B cell (primary cell): ENCODE data around the gene FBXO7.

ENCODE experiments used
- EZH2 ChIP-seq: IDR thresholded peaks from 2 replicates; pipeline ENCODE4 v1.6.1; 2012; ENCODE audit warnings: borderline replicate concordance, low read depth, mild to moderate bottlenecking, moderate library complexity, low read length; ENCODE audit not compliant: insufficient read depth, poor library complexity, severe bottlenecking
- TF ChIP-seq, protein P1 (sequence below): fragments of 200-600 bp; IDR thresholded peaks from one replicate; pipeline ENCODE4 v1.8.0; 2022; ENCODE audit warnings: antibody characterized with exemption, mild to moderate bottlenecking

GRCh38 chr22:32448980-32449379, 25.6 kb upstream of the FBXO7 start:
- TF ChIP-seq, protein P1, sequence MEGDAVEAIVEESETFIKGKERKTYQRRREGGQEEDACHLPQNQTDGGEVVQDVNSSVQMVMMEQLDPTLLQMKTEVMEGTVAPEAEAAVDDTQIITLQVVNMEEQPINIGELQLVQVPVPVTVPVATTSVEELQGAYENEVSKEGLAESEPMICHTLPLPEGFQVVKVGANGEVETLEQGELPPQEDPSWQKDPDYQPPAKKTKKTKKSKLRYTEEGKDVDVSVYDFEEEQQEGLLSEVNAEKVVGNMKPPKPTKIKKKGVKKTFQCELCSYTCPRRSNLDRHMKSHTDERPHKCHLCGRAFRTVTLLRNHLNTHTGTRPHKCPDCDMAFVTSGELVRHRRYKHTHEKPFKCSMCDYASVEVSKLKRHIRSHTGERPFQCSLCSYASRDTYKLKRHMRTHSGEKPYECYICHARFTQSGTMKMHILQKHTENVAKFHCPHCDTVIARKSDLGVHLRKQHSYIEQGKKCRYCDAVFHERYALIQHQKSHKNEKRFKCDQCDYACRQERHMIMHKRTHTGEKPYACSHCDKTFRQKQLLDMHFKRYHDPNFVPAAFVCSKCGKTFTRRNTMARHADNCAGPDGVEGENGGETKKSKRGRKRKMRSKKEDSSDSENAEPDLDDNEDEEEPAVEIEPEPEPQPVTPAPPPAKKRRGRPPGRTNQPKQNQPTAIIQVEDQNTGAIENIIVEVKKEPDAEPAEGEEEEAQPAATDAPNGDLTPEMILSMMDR = no peak
- TF ChIP-seq EZH2 = no peak
